IPS-NIHi11 (cell line): ENCODE data around the gene DUSP22.

ENCODE experiments used
- DNase-seq: peaks from one replicate; pipeline ENCODE4 v3.0.0; 2012; ENCODE audit warnings: mixed read lengths, low spot score

The DUSP22 gene

DNA sequence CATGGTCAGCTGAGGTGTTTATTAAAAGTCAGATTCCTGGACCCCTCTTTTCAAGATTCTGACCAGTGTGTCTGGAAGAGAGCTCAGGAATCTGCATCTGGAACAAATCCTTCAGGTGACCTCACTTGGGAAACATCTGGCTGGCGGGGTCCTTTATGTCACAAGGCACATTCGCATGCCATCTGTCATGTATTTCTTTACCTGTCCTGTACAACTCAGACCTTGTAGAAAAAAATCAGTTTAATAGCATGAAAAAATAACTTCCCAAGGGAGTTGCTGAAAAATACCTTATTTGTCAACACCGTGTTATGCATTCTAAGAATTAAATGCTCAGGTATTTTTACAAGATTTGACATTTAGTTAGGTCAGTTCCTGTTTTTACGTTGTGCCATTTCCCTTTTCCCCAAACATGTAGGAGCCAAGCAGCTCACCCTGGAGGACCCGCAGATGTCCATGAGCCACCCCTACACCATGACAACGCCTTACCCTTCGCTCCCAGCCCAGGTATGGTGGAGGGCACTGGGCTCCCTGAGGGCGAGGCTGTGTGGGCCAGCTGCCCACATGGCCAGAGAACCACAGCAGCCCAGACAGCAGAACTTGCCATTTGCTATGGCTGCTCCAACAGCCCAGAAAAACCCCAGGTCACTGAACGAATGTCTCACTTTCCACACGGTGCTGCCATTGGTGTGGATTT lies 103.3 kb downstream of the DUSP22 start:
- DNase-seq: no peak

DNA sequence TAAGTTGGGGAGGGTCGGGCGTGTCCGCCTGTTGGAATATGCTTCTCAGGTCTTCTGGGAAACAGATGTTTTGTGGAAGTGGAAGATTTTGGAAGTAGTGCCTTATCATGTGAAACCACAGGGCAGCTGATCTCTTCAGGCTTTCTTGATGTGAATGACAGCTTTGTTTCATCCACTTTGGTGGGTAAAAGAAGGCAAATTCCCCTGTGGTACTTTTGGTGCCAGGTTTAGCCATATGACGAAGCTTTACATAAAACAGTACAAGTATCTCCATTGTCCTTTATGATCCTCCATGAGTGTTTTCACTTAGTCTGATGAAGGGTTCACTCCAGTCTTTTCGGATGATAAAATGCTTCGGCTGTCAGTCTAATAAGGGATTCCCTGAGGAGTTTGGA lies 103.8 kb downstream of the DUSP22 start:
- no peak for DNase-seq

DNA sequence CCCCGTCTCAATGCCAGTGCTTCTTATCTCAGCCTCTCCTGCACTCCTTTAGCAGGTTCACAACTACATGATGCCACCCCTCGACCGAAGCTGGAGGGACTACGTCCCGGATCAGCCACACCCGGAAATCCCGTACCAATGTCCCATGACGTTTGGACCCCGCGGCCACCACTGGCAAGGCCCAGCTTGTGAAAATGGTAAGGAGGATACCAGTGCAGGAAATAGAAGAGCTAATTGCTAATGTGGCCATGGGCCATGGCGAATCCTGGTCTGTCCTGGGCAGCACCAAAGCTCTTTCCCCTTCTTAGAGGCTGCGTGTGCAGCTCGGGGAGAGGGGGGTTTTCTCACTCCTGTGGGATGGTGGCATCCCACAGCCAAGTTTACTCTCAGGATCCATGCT lies 104.8 kb downstream of the DUSP22 start:
- DNase-seq: no peak

DNA sequence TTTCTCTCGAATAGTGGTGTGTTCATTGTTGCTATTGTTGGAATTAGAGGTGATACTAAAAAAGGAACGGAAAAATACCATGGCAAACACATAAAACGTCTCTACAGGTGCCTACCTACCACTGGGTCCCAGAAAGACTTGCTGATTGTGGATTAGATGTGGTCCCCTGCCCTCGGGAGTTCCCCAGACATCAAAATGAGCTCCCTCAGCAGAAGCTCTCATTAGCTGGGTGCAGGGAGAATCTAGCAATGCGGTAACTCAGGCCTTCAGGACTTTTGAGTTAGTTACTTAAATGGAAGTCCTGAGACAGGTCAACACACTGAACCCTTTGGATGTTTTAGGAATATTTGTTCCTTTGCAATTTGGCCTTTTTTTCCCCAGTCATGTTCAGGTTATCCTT lies 105.3 kb downstream of the DUSP22 start:
- DNase-seq: no peak

DNA sequence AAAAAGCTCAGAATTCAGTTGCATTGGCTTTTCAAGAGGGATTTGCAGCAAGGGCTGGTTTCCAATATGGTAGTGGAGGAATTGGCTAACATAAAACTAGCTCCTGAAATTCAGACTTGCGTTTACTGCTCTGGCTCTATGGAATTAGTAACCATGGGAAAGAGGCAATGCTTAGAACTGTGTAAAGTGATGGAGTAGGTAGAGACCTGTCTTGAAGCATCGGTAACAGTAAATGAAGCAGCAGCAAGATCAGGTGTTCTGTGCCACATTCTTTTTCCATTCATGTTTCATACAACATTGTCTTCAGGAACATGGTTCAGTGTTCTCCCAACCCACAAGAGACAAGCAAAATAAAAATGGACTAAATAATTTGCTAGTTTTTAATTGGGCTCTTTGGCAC lies 105.8 kb downstream of the DUSP22 start:
- no peak for DNase-seq

DNA sequence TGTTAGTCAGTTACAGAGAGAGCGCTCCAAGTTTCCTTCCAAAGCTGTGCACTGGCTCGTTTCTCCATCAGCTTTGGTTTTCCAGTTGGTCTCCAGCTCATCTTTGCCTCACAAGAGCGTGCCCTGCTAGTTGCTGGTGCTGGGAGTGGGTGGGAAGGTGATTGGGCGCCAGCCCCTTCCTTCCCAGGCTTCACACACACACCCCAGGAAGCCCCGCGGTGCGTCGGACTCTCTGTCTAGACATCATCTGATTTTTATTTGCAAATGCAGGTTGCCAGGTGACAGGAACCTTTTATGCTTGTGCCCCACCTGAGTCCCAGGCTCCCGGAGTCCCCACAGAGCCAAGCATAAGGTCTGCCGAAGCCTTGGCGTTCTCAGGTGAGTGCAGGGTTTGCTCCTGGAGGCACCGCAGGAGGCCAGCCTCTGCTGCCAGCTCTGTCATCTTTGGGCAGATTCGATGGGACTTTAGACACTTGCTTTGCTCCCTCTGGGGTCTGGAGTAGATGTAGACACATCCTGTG lies 106.3 kb downstream of the DUSP22 start:
- no peak for DNase-seq

DNA sequence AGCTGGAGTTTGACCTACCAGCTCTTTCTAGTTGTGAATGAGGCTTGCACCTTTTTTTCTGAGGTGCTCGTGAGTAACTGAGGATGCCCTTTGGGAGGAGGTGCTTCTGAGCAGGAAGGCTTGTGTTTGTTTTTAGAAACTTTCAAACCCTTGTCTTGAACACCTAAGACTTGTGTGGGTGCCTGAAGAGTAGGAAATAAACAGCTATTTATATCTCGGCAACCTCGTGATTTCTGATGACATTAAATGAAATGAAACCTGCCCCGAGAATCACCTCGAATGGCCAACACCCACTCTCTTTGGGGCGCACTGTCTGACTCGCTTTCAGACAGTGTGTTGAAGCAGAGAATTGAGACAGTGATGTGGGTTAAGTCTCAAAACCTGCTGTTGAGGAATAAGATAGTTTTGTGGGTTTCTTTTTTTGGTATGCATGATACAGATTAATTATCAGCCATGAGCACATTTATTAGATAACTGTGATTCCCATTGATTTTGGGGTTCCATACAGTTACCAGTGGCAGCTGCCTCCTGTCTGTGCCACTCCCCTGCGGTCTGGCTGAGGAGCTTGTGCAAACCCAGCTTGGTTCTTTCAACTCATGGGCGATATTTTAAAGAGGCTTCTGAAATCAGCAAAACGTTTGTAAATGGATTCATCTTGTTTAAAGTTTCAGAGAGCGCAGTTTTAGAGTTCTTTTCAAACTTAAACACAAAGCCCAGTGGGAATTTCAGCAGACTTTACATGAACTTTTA lies 107.7 kb downstream of the DUSP22 start:
- no peak for DNase-seq

DNA sequence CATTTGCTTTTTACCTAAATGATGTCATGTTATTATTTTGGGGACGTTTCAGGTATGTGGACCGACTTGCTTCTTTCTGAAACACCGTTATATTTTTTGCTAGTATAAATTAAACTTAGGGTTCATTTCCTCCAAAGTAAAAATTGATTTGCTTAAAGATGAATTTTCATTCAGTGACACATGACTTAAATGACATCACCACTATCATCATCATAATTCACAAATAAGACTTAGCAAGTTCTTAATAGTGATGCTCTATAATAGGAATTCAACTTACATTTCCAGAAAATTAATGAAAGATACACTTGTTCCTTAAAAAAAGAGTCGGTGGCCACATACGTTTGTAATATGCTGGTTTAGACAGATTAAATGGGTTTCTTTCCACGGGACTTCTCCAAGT lies 108.5 kb downstream of the DUSP22 start:
- no peak for DNase-seq
